Mesenteric fat pad (tissue), 1 donor: ENCODE data around the gene CFAP57. TPM values are rescaled to one million over a fixed set of nuclear protein-coding genes. Genes with fewer than 3 reads are reported as not detected.

ENCODE experiments used
- DNase-seq: peaks from one replicate; pipeline ENCODE4 v3.0.0-alpha.2; 2020; ENCODE audit warnings: low spot score
- total RNA-seq: library from RNA; stranded (reverse); fragmentation: NEBNext Ultra II Directional; extraction: Animal tissue kit (Norgen Biotek cat#: 25700); gene quantifications from one replicate; pipeline ENCODE4 v1.2.1, GENCODE V29; 2021
- donor health status: DM: yes; HTN: yes; CAD: no.

The CFAP57 gene
- total RNA-seq, 1 donor from 2014 or later, result 0.19 TPM

- DNase-seq, result peak; percentile 78
These were observed 81.0 kb downstream of the CFAP57 start for GRCh38 chr1:43253173-43253572.

- peak; percentile 88 for DNase-seq
These were observed 81.7 kb downstream of the CFAP57 start for GRCh38 chr1:43253876-43254275.

GRCh38 chr1:43255438-43256210, 83.5 kb downstream of the CFAP57 start:
- DNase-seq, result peak; percentile 62

- DNase-seq, result peak; percentile 57
These were observed 84.8 kb downstream of the CFAP57 start for GRCh38 chr1:43256675-43257570.

GRCh38 chr1:43258370-43258769, 86.2 kb downstream of the CFAP57 start:
- peak; percentile 3 for DNase-seq

- no peak for DNase-seq
These were observed 93.3 kb downstream of the CFAP57 start for GRCh38 chr1:43265431-43265830.

DNA sequence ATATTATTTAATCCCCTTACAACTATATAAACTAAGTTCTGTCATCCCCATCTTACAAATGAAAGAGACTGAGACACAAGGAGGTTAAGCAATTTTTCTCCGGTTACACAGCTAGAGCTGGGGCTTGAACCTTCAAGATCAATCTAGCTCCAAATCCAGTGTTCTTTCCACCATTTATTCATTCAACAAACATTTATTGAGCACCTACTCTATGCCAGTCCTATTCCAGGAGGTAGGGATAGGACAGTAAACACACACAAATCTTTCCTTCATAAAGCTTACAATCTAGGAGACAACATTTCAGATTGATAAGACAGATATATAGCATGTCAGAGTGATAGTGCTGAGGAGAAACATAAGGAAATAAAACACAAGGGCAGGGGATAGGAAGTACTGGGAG, 94.8 kb downstream of the CFAP57 start:
- no peak for DNase-seq

- DNase-seq, result peak; percentile 88
These were observed 95.2 kb downstream of the CFAP57 start for GRCh38 chr1:43267291-43267805.

- DNase-seq, result peak; percentile 22
These were observed 95.8 kb downstream of the CFAP57 start for GRCh38 chr1:43267818-43268425.

DNA sequence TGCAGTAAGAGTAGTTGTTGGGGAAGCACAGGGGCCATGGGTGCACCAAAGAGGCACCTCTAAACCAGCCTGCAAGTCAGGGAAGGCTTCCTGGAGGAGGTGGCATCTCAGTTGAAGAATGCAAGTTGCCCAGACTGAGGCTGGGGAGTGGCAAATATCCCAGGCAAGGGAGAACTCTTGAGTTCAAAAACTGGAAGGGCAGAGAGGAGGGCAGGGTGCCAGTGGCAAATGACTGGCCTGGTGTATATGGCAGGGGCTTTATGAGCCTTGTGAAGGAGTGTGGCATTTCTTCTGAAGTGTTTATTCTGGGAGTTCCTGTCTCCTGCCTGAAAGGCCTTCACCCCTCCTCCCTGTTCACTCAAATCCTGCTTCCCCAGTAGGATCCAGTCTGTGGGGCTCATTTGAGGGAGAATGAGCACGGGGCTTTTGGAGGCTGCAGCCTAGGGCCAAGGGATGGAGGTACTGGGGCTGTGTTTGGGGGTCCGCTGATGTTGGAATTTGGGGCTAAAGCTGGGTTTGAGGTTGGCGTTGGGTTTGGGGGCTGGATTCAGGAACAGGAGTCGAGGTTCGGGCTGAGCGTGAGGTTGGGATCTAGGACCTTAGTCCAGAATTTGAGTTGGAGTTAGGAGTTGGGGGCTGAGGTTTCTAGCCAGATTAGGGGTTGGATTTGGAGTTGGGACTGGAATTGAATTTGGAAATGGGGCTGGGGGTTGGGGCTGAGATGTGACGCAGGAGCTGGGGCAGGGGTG, 97.7 kb downstream of the CFAP57 start, which contains the start of gene TMEM125:
TSS of gene TMEM125 (plus strand) at position 357 of the 749 bp plus-strand sequence. CDS start 2,740 bp downstream, outside the sequence.
- peak; percentile 55 for DNase-seq

DNA sequence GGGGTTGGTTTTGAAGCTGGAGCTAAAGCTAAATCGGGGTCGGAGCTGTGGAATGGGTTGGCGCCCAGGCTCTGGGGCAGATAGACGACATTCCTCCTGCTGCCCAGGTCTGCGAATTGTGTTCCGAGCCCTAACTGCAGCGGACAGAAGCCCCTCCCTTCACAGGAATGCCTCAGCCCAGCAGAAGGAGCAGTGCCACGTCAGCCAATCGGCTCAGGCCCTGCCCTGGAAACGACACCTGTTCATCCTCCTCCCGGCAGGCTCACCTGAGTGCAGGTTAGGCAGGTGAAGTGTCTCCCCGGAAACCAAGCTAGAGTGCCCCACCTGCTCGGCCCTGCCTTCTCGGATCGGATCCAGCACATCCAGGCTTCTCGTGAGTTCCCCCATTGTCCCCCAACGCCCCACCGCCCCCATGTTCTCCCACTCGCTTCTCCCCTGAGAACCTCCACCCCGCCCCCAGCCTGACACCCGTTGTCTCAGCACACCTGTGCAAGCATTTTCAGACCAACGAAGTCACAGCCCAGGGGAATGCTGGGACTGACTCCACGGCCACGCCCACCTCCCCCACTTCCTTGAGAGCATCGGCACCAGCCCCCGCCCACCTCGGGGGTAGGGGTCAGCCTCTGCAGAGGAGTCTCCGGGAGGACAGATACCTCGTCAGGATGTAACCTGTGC, 98.4 kb downstream of the CFAP57 start:
- peak; percentile 86 for DNase-seq

DNA sequence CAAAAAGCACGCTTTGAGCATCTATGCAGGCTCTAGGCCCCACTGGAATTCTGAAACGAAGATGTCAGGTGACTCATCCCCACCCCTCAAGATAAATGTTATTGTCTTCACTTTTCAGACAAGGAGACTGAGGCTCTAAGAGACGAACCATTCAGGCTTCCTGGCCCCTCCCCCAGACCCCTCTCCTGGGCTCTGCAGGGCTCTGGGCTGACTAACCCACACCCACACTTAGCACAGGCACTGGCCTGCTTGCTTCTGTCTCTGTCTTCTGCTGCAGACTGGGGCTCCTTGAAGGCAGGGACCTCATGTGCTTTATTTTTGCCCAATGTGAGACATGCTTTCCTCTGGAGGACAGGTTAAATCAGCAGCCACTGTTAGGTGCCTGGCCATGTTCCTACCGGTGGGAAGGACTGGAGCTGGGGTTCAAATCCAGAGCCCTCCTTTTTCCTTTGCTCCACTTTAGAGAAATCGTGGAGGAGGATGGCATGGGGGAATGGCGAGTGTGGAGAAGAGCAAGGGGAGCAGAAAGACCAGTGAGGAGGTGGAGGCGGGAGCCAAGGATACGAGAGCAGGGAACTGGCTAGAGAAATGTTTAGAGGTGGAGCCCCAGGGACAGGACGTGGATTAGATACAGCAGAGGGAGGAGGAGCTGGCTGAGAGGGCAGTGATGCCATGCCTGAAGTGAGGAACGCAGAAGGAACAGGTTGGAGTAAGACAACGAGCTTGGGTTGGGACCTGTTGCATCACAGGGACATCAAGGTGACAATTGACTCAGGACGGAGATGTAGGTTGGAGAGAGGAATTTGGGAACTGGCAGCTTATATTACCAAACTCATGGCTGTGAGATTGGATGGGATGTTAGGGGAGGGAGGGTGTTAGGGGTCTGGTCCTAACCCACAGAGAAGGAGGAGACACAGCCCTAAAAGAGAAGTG, 99.3 kb downstream of the CFAP57 start:
- DNase-seq, result peak; percentile 49

DNA sequence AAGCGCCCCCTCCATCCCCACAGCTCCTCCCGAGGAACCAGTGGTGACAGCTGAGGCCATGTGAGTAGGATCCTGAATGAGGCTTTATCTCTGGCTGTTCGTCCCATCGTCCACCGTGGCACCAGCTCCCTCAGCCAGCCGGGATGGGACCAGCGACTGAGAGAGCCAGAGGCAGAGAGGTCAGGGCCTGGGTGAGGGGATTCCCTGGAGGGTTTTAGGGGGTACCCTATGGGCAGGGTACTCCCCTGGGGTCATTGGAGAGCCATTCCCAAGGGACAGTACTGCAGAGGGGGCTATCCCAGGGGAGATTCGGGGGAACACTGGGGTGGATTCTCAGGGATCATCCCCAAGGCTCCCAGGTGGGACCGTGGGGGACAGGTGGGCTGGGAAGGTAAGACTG, 100.0 kb downstream of the CFAP57 start:
- DNase-seq, result peak; percentile 87

GRCh38 chr1:43272576-43273571, 100.7 kb downstream of the CFAP57 start:
- DNase-seq, result peak; percentile 86

DNA sequence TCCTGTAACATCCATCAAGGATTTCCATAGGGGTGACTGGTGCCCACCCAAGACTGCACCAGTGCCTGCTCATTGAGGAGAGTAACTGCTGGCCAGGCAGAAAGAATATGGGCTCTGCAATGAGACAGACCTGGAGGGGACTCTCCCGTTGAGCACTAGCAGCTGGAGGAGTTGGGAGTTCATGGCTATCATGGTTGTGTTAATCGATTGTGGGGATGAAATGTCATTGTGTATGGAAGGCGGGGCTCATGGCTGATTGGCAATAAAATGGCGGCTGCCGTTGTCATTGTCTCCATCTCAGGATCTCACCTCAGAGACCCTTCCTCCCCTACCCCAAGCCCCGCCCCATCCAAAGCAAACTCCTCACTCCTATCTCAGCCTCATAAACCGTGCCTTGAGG, 101.6 kb downstream of the CFAP57 start:
- DNase-seq, result peak; percentile 45

DNA sequence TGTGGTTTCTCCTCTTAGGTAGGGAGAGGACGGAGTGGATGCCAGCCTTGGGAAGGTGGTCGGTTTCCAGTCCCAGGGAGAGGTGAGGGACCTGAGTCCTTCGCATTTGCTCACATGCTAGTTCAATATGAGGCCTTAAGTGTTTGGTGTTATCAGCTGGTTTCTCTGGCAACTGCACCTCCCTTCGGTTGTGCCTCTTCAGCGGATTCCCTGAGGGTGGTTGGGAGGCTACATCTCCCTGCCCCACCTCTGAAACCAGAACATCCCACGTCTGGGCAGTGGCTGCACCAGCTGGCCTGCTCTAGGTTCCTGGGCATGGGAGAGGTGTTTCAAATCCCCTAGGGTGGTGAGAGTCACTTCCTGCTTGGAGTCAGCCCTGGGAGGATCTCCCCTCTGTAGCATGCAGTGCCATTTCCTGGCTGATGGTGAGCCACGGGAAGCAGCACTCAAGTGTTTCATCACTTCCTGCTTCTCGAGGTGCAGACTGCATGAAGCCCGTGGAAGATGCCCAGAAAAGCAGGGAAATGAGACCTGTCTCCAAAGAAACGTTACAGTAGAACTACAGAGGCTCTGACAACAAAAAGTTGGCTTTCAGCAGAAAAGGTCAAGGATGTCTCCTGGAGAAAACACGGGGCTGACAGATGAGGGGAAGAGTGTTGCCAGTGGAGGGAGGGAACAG, 102.1 kb downstream of the CFAP57 start:
- DNase-seq, result peak; percentile 67

DNA sequence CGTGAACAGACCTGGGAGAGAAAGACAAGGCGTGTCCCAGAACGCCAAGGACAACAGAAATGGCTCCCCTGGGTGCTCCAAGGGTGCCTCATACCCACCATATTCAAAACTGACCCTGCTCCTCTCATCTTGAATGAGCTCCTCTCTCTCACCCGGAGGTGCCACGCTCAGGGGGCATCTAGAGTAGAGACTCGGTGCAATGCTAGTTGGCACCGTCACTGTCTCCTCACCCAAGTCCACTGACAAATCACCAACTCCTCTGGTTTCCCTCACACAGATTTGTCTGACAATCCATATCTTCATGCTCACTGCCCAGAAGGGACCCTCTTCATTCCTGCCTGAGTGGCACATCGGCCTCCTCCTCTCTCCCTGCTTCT, 102.7 kb downstream of the CFAP57 start:
- peak; percentile 62 for DNase-seq
